ENCODE results near the gene PSMD3.

The PSMD3 gene

GRCh38 chr17:40020146-40020545 is 39.5 kb downstream of the PSMD3 start:
- Histone ChIP-seq H3K36me3 (ENCODE audit: insufficient read depth, low read length) (peaks cover 29% of the 10 kb centered on the region), H3K9me3 (ENCODE audit: low read depth, low read length) (no peaks in the 10 kb centered on the region), H3K4me3 (no peak overlapping the region), H3K9ac (ENCODE audit: insufficient read length) (no peak overlapping the region), H3K27ac (no peak overlapping the region)
- TF ChIP-seq FOXP2 (optimal IDR thresholded peaks at IDR 0.05; ENCODE audit: control extremely low read depth, extremely low read length, insufficient read depth) (no peak), POLR2AphosphoS5 (IDR thresholded peaks at IDR 0.05; ENCODE audit: borderline replicate concordance, low read depth, low read length) (no peak), EZH2 (IDR thresholded peaks at IDR 0.05) (no peak)
- DNase-seq (ENCODE audit: low read depth, low spot score) = no peak

- Histone ChIP-seq H3K4me3 (no peak overlapping the region), H3K9me3 (ENCODE audit: low read depth, low read length) (no peaks in the 10 kb centered on the region), H3K27ac (no peak overlapping the region), H3K9ac (ENCODE audit: insufficient read length) (no peak overlapping the region), H3K36me3 (ENCODE audit: insufficient read depth, low read length) (peaks cover 40% of the 10 kb centered on the region)
- no peak for TF ChIP-seq POLR2AphosphoS5 (IDR thresholded peaks at IDR 0.05; ENCODE audit: borderline replicate concordance, low read depth, low read length)
- DNase-seq (ENCODE audit: low read depth, low spot score) = no peak
These were observed 40.9 kb downstream of the PSMD3 start for GRCh38 chr17:40021451-40021971.

GRCh38 chr17:40022497-40022896 is 41.9 kb downstream of the PSMD3 start:
- no peak for DNase-seq (ENCODE audit: low read depth, low spot score)
- H3K4me3 ChIP-seq = no peak overlapping the region
- H3K36me3 ChIP-seq (ENCODE audit: insufficient read depth, low read length) = peaks cover 45% of the 10 kb centered on the region
- TF ChIP-seq EZH2 (IDR thresholded peaks at IDR 0.05) = no peak
- TF ChIP-seq POLR2AphosphoS5 (IDR thresholded peaks at IDR 0.05; ENCODE audit: borderline replicate concordance, low read depth, low read length) = no peak
- no peak for TF ChIP-seq FOXP2 (optimal IDR thresholded peaks at IDR 0.05; ENCODE audit: control extremely low read depth, extremely low read length, insufficient read depth)
- H3K27ac ChIP-seq = no peak overlapping the region
- H3K9ac ChIP-seq (ENCODE audit: insufficient read length) = no peak overlapping the region
- H3K9me3 ChIP-seq (ENCODE audit: low read depth, low read length) = no peaks in the 10 kb centered on the region

- no peak for DNase-seq (ENCODE audit: low read depth, low spot score)
- TF ChIP-seq POLR2AphosphoS5 (IDR thresholded peaks at IDR 0.05; ENCODE audit: borderline replicate concordance, low read depth, low read length) (no peak), EZH2 (IDR thresholded peaks at IDR 0.05) (no peak), FOXP2 (optimal IDR thresholded peaks at IDR 0.05; ENCODE audit: control extremely low read depth, extremely low read length, insufficient read depth) (no peak)
- Histone ChIP-seq H3K9me3 (ENCODE audit: low read depth, low read length) (no peaks in the 10 kb centered on the region), H3K4me3 (no peak overlapping the region), H3K27ac (no peak overlapping the region), H3K9ac (ENCODE audit: insufficient read length) (no peak overlapping the region), H3K36me3 (ENCODE audit: insufficient read depth, low read length) (peaks cover 48% of the 10 kb centered on the region)
These were observed 42.4 kb downstream of the PSMD3 start for GRCh38 chr17:40022961-40023541.

GRCh38 chr17:40023590-40024292 is 43.1 kb downstream of the PSMD3 start:
- no peak for DNase-seq (ENCODE audit: low read depth, low spot score)
- H3K36me3 ChIP-seq (ENCODE audit: insufficient read depth, low read length) = peaks cover 51% of the 10 kb centered on the region
- H3K9me3 ChIP-seq (ENCODE audit: low read depth, low read length) = no peaks in the 10 kb centered on the region
- H3K27ac ChIP-seq = no peak overlapping the region
- no peak overlapping the region for H3K9ac ChIP-seq (ENCODE audit: insufficient read length)
- H3K4me3 ChIP-seq = no peak overlapping the region
- TF ChIP-seq EZH2 (IDR thresholded peaks at IDR 0.05) (no peak), POLR2AphosphoS5 (IDR thresholded peaks at IDR 0.05; ENCODE audit: borderline replicate concordance, low read depth, low read length) (no peak), FOXP2 (optimal IDR thresholded peaks at IDR 0.05; ENCODE audit: control extremely low read depth, extremely low read length, insufficient read depth) (no peak)

- Histone ChIP-seq H3K9me3 (ENCODE audit: low read depth, low read length) (no peaks in the 10 kb centered on the region), H3K4me3 (no peak overlapping the region), H3K27ac (no peak overlapping the region), H3K36me3 (ENCODE audit: insufficient read depth, low read length) (peaks cover 57% of the 10 kb centered on the region), H3K9ac (ENCODE audit: insufficient read length) (no peak overlapping the region)
- TF ChIP-seq EZH2 (IDR thresholded peaks at IDR 0.05) (no peak), FOXP2 (optimal IDR thresholded peaks at IDR 0.05; ENCODE audit: control extremely low read depth, extremely low read length, insufficient read depth) (no peak), POLR2AphosphoS5 (IDR thresholded peaks at IDR 0.05; ENCODE audit: borderline replicate concordance, low read depth, low read length) (no peak)
- no peak for DNase-seq (ENCODE audit: low read depth, low spot score)
These were observed 44.3 kb downstream of the PSMD3 start for GRCh38 chr17:40024901-40025300.

GRCh38 chr17:40025559-40025958 is 45.0 kb downstream of the PSMD3 start:
- peaks cover 57% of the 10 kb centered on the region for H3K36me3 ChIP-seq (ENCODE audit: insufficient read depth, low read length)
- TF ChIP-seq FOXP2 (optimal IDR thresholded peaks at IDR 0.05; ENCODE audit: control extremely low read depth, extremely low read length, insufficient read depth) = no peak
- no peak for TF ChIP-seq EZH2 (IDR thresholded peaks at IDR 0.05)
- TF ChIP-seq POLR2AphosphoS5 (IDR thresholded peaks at IDR 0.05; ENCODE audit: borderline replicate concordance, low read depth, low read length) = no peak
- no peaks in the 10 kb centered on the region for H3K9me3 ChIP-seq (ENCODE audit: low read depth, low read length)
- no peak overlapping the region for H3K27ac ChIP-seq
- H3K4me3 ChIP-seq = no peak overlapping the region
- no peak overlapping the region for H3K9ac ChIP-seq (ENCODE audit: insufficient read length)
- no peak for DNase-seq (ENCODE audit: low read depth, low spot score)

GRCh38 chr17:40025991-40026815 is 45.6 kb downstream of the PSMD3 start:
- Histone ChIP-seq H3K4me3 (no peak overlapping the region), H3K9me3 (ENCODE audit: low read depth, low read length) (no peaks in the 10 kb centered on the region), H3K9ac (ENCODE audit: insufficient read length) (no peak overlapping the region), H3K36me3 (ENCODE audit: insufficient read depth, low read length) (peaks cover 61% of the 10 kb centered on the region), H3K27ac (no peak overlapping the region)
- no peak for DNase-seq (ENCODE audit: low read depth, low spot score)
- TF ChIP-seq POLR2AphosphoS5 (IDR thresholded peaks at IDR 0.05; ENCODE audit: borderline replicate concordance, low read depth, low read length) (no peak), FOXP2 (optimal IDR thresholded peaks at IDR 0.05; ENCODE audit: control extremely low read depth, extremely low read length, insufficient read depth) (no peak), EZH2 (IDR thresholded peaks at IDR 0.05) (no peak)

All from SK-N-MC (cell line).